SK-N-SH (cell line): Measurements from ENCODE around the gene AHDC1. TPM values are rescaled to one million over a fixed set of nuclear protein-coding genes. Genes with fewer than 3 reads are reported as not detected.
A peak's percentile ranks its signal among the peaks of the same experiment; 100 is the strongest.

Experiments used
- CTCF ChIA-PET: fragments of 300-600, 350-600 bp; formaldehyde crosslinking; extraction: SDS; loops from one replicate; lab custom pipeline; 2021; lab: Yijun Ruan, JAX
- POLR2A ChIA-PET: fragments of 350-600 bp; sonication (Branson Sonifier 250); formaldehyde crosslinking; extraction: SDS; loops from one replicate; lab custom pipeline; 2020; ENCODE audit warnings: antibody characterized with exemption, inconsistent platforms; lab: Yijun Ruan, JAX
- DNase-seq: peaks from one replicate; pipeline ENCODE4 v3.0.0; 2012
- H2AFZ ChIP-seq: fragments of 200-600 bp; sonication (generic); 2 replicates; pipeline ENCODE4 v1.8.1; 2016; ENCODE audit warnings: antibody characterized with exemption, mild to moderate bottlenecking, low read depth
- H3F3A ChIP-seq: fragments of 200-600 bp; sonication (generic); replicated peaks from 2 replicates; pipeline ENCODE3; 2016; ENCODE audit warnings: antibody characterized with exemption, mild to moderate bottlenecking; ENCODE audit not compliant: insufficient read depth
- H3K27ac ChIP-seq, 2 experiments: fragments of 200-500 bp in 1 of 2; fragments of 200-600 bp in 1 of 2; sonication (Bioruptor generic) in 1 of 2; sonication (generic), shearing (Covaris generic) in 1 of 2; 2 replicates each; pipeline versions ENCODE4 v1.5.1 to v1.6.1; 2014 to 2016; ENCODE audit warnings: low read depth in 2 of 2, inconsistent platforms in 1 of 2, low read length in 1 of 2, mild to moderate bottlenecking in 1 of 2, mixed read lengths in 1 of 2
- H3K27me3 ChIP-seq: fragments of 200-600 bp; sonication (generic), shearing (Covaris generic); 2 replicates; pipeline ENCODE4 v1.6.1; 2016; ENCODE audit warnings: mixed run types; ENCODE audit not compliant: insufficient read depth
- H3K36me3 ChIP-seq, 2 experiments: fragments of 200-500 bp in 1 of 2; fragments of 200-600 bp in 1 of 2; sonication (Bioruptor generic) in 1 of 2; sonication (generic) in 1 of 2; replicated peaks in 1 of 2; 2 replicates each; pipeline versions ENCODE3 to v1.5.1; 2014 to 2016; ENCODE audit warnings: low read length in 1 of 2, mild to moderate bottlenecking in 1 of 2; ENCODE audit not compliant: insufficient read depth in 2 of 2, control insufficient read depth in 1 of 2
- H3K4me1 ChIP-seq, 2 experiments: fragments of 200-500 bp in 1 of 2; fragments of 200-600 bp in 1 of 2; sonication (Bioruptor generic) in 1 of 2; sonication (generic), shearing (Covaris generic) in 1 of 2; 2 replicates each; pipeline versions ENCODE4 v1.5.1 to v1.6.1; 2014 to 2016; ENCODE audit warnings: low read depth in 1 of 2, low read length in 1 of 2, mixed run types in 1 of 2; ENCODE audit not compliant: insufficient read depth in 2 of 2, control insufficient read depth in 1 of 2
- H3K4me2 ChIP-seq: fragments of 200-600 bp; sonication (generic), shearing (Covaris generic); 2 replicates; pipeline ENCODE4 v1.6.1; 2017; ENCODE audit warnings: mixed run types
- H3K4me3 ChIP-seq, 2 experiments: fragments of 200-500 bp in 1 of 2; fragments of 200-600 bp in 1 of 2; sonication (Bioruptor generic) in 1 of 2; sonication (generic), shearing (Covaris generic) in 1 of 2; 2 replicates each; pipeline versions ENCODE4 v1.5.1 to v1.8.1; 2014 to 2016; ENCODE audit warnings: low read depth in 2 of 2, inconsistent platforms in 1 of 2, low read length in 1 of 2, mild to moderate bottlenecking in 1 of 2, mixed read lengths in 1 of 2, moderate library complexity in 1 of 2
- H3K79me2 ChIP-seq: fragments of 200-600 bp; sonication (generic); 2 replicates; pipeline ENCODE4 v1.8.1; 2017; ENCODE audit warnings: mild to moderate bottlenecking; ENCODE audit not compliant: insufficient read depth
- H3K9ac ChIP-seq: fragments of 200-600 bp; sonication (generic); 2 replicates; pipeline ENCODE4 v1.6.1; 2017; ENCODE audit warnings: mixed run types
- H3K9me2 ChIP-seq: fragments of 200-600 bp; sonication (generic); 2 replicates; pipeline ENCODE4 v1.6.1; 2017; ENCODE audit warnings: mixed run types
- H3K9me3 ChIP-seq: fragments of 200-600 bp; sonication (generic); 2 replicates; pipeline ENCODE4 v1.6.1; 2017; ENCODE audit warnings: mixed run types, mild to moderate bottlenecking, moderate library complexity
- H4K20me1 ChIP-seq: fragments of 200-600 bp; sonication (generic); 2 replicates; pipeline ENCODE4 v1.6.1; 2017; ENCODE audit warnings: mild to moderate bottlenecking, mixed run types; ENCODE audit not compliant: insufficient read depth
- EZH2phosphoT487 ChIP-seq: fragments of 200-600 bp; sonication (generic); IDR thresholded peaks from 2 replicates; pipeline ENCODE4 v1.6.1; 2017; ENCODE audit warnings: low read depth, mixed run types, mild to moderate bottlenecking, antibody characterized with exemption, moderate library complexity, borderline replicate concordance
- FOXM1 ChIP-seq: IDR thresholded peaks from 2 replicates; pipeline ENCODE4 v1.4.0; 2012; ENCODE audit warnings: low read depth, mild to moderate bottlenecking
- GATA2 ChIP-seq: sonication (generic); formaldehyde crosslinking; IDR thresholded peaks from 2 replicates; pipeline ENCODE4 v1.5.0; 2020; ENCODE audit warnings: mild to moderate bottlenecking, missing genetic modification reagents
- JUND ChIP-seq: IDR thresholded peaks from 2 replicates; pipeline ENCODE4 v1.4.0; 2012
- MAX ChIP-seq: IDR thresholded peaks from 2 replicates; pipeline ENCODE4 v1.4.0; 2012; ENCODE audit warnings: low read depth
- NFIC ChIP-seq: IDR thresholded peaks from 2 replicates; pipeline ENCODE4 v1.4.0; 2012; ENCODE audit warnings: borderline replicate concordance
- PBX3 ChIP-seq: IDR thresholded peaks from 2 replicates; pipeline ENCODE4; 2012
- REST ChIP-seq: IDR thresholded peaks from 2 replicates; pipeline ENCODE4 v1.6.1; 2012; ENCODE audit warnings: mild to moderate bottlenecking, low read depth, low read length, moderate library complexity
- TCF12 ChIP-seq: IDR thresholded peaks from 2 replicates; pipeline ENCODE4 v1.4.0; 2012
- TEAD4 ChIP-seq: IDR thresholded peaks from 2 replicates; pipeline ENCODE4 v1.4.0; 2012; ENCODE audit warnings: mild to moderate bottlenecking, borderline replicate concordance; ENCODE audit not compliant: insufficient read depth
- USF1 ChIP-seq: IDR thresholded peaks from 2 replicates; pipeline ENCODE4 v1.4.0; 2012; ENCODE audit warnings: low read depth, borderline replicate concordance
- USF2 ChIP-seq: fragments of 150-350 bp; IDR thresholded peaks from 2 replicates; pipeline ENCODE4 v1.6.1; 2017; ENCODE audit warnings: antibody characterized with exemption, low read length, low read depth, borderline replicate concordance
- WGBS: methylation state at CpG from one replicate; pipeline ENCODE4 v1.1.6; 2017; ENCODE audit warnings: low lambda C conversion rate; 5-methylcytosine and 5-hydroxymethylcytosine counted together
- polyA plus RNA-seq, 3 experiments: library from polyadenylated mRNA; depleted of rRNA; stranded (reverse); fragments of >200 nt; gene quantifications; 2 replicates each; pipeline ENCODE4 v1.2.3, GENCODE V29; 2012

AHDC1 gene
- polyA plus RNA-seq, 1 of the 3 experiments (the other 2 are of a cell fraction), result 8.5 TPM

- no peaks in the 10 kb centered on the region for H3K9me3 ChIP-seq
- no peaks in the 10 kb centered on the region for H3K9me2 ChIP-seq
- H3K27me3 ChIP-seq, result no peaks in the 10 kb centered on the region
- DNase-seq, result no peak
- H3K79me2 ChIP-seq, result no peaks in the 10 kb centered on the region
- WGBS, result 64% methylated on average over 7 of the region's 7 CpGs
- no peak overlapping the region for H3K4me2 ChIP-seq
- H3K36me3 ChIP-seq, result no peaks in the 10 kb centered on the region
- H4K20me1 ChIP-seq, result no peaks in the 10 kb centered on the region
- CTCF ChIA-PET, result interaction anchor here (0.6 to 2.7 kb wide), 4 partner anchors 8 to 293 kb away, joined by 3 to 10 read pairs (median 4); no protein-coding TSS in a partner anchor
- peaks cover 7% of the 10 kb centered on the region in 2 experiments; a peak in 2 of 4 replicates for H3K4me1 ChIP-seq
- H3K9ac ChIP-seq, result no peak overlapping the region
- no peak for TF ChIP-seq GATA2 (CRISPR knock-in tag)
- no peak for TF ChIP-seq REST
- no peak for TF ChIP-seq USF2
- no peak for TF ChIP-seq TEAD4
- no peak for TF ChIP-seq PBX3
- no peak for TF ChIP-seq FOXM1
- TF ChIP-seq MAX, result peak; percentile 46; the same call in 1 of the 2 replicates
- peak; percentile 13; the same call in 1 of the 2 replicates for TF ChIP-seq NFIC
- no peak for TF ChIP-seq TCF12
- peak; percentile 4; the same call in 1 of the 2 replicates for TF ChIP-seq USF1
- no peak for TF ChIP-seq EZH2phosphoT487
- 0 out of 2 replicates have a peak, but pooled peaks have one; percentile 21 for TF ChIP-seq JUND
- TF ChIP-seq, all 33 proteins: peak for 4
- H3F3A ChIP-seq, result peaks cover 6% of the 10 kb centered on the region
- no peak overlapping the region for H2AFZ ChIP-seq
- POLR2A ChIA-PET, result no interaction called here
- no peak overlapping the region for H3K27ac ChIP-seq
- no peak overlapping the region for H3K4me3 ChIP-seq
These were observed 46.7 kb upstream of the AHDC1 start for GRCh38 chr1:27650539-27651175.
